ENCODE data around the gene SPRY1.

DNA sequence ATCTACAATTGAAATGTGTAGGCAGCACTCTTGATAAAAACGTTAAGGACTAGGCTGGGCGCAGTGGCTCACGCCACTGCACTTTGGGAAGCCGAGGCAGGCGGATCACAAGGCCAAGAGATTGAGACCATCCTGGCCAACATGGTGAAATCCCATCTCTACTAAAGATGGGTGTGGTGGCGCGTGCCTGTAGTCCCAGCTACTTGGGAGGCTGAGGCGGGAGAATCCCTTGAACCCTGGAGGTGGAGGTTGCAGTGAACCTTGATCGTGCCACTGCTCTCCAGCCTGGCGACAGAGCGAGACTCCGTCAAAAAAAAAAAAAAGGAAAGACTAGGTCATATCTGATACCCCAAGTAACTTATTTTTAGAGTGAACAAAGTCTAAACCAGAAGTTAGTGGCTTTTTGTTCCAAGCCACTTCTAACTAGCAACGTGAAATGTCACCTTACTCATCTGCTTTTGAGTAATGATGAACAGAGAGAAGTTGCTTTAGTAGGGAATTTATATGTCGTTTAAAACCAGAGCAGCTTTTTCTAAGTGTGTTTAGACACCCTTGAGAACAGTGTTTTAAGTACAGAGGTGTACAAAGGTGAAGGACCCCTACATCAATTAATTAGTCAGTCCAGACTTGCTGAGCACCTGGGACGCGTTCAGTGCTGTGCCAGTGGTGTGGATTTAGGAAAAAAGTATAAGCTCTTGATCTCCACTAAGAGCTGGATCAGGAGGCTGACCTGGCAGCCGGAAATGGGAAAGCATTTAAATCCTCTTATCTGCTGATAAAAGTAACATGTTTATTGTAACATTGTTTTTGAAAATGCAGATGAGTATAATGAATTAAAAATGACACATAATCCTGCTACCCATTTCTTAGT, 23.5 kb downstream of the SPRY1 start:
- TF ChIP-seq, protein P1, sequence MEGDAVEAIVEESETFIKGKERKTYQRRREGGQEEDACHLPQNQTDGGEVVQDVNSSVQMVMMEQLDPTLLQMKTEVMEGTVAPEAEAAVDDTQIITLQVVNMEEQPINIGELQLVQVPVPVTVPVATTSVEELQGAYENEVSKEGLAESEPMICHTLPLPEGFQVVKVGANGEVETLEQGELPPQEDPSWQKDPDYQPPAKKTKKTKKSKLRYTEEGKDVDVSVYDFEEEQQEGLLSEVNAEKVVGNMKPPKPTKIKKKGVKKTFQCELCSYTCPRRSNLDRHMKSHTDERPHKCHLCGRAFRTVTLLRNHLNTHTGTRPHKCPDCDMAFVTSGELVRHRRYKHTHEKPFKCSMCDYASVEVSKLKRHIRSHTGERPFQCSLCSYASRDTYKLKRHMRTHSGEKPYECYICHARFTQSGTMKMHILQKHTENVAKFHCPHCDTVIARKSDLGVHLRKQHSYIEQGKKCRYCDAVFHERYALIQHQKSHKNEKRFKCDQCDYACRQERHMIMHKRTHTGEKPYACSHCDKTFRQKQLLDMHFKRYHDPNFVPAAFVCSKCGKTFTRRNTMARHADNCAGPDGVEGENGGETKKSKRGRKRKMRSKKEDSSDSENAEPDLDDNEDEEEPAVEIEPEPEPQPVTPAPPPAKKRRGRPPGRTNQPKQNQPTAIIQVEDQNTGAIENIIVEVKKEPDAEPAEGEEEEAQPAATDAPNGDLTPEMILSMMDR (IDR thresholded peaks at IDR 0.05): no peak
- no peak for TF ChIP-seq POLR2A (IDR thresholded peaks at IDR 0.05)

Measured in body of pancreas (tissue), 4 donors.